CD4-positive, alpha-beta memory T cell (primary cell): ENCODE results near the gene FAM186B. TPM values are rescaled to one million over a fixed set of nuclear protein-coding genes. Genes with fewer than 3 reads are reported as not detected.

Experiments
- CTCF ChIA-PET: fragments of 350-600 bp; sonication (Branson Sonifier 250); formaldehyde crosslinking; loops from one replicate; lab custom pipeline; 2021; ENCODE audit warnings: inconsistent platforms; ENCODE audit not compliant: partially characterized antibody; lab: Charles Lee
- POLR2A ChIA-PET: fragments of 350-600 bp; sonication (Branson Sonifier 250); formaldehyde crosslinking; loops from one replicate; lab custom pipeline; 2021; ENCODE audit not compliant: partially characterized antibody; lab: Charles Lee
- DNase-seq, 5 donors: peaks; one replicate each; pipeline versions ENCODE4 v3.0.0 to v3.0.0-alpha.2; 2020 to 2022; ENCODE audit warnings: mixed read lengths in 1 of 5
- H3K27ac ChIP-seq: one replicate; pipeline ENCODE4 v1.7.0; 2013; ENCODE audit warnings: low read depth, low read length
- H3K27me3 ChIP-seq: 2 replicates; pipeline ENCODE4 v1.7.0; 2013; ENCODE audit warnings: mild to moderate bottlenecking, low read length, moderate library complexity; ENCODE audit not compliant: insufficient read depth
- H3K36me3 ChIP-seq: 2 replicates; pipeline ENCODE4 v1.7.0; 2013; ENCODE audit warnings: mild to moderate bottlenecking, low read length, moderate library complexity; ENCODE audit not compliant: insufficient read depth
- H3K4me1 ChIP-seq: 2 replicates; pipeline ENCODE4 v1.7.0; 2013; ENCODE audit warnings: mild to moderate bottlenecking, low read length, moderate library complexity; ENCODE audit not compliant: insufficient read depth
- H3K4me3 ChIP-seq, 2 donors: one replicate each; pipeline ENCODE4 v1.7.0; 2013; ENCODE audit warnings: low read length in 2 of 2, mild to moderate bottlenecking in 1 of 2
- H3K9me3 ChIP-seq, 2 donors: one replicate each; pipeline ENCODE4 v1.7.0; 2013; ENCODE audit warnings: low read length in 2 of 2, control low read depth in 1 of 2; ENCODE audit not compliant: control insufficient read depth in 1 of 2
- H3K27ac Mint-ChIP-seq, 7 donors: one replicate each; pipeline ENCODE4 v1.8.0; 2020 to 2021; ENCODE audit warnings: mixed read lengths in 7 of 7, mild to moderate bottlenecking in 6 of 7, inconsistent platforms in 3 of 7, moderate library complexity in 3 of 7
- H3K27me3 Mint-ChIP-seq, 2 donors: one replicate each; pipeline ENCODE4 v1.8.0; 2020 to 2021; ENCODE audit warnings: mixed read lengths in 2 of 2
- H3K36me3 Mint-ChIP-seq, 2 donors: one replicate each; pipeline ENCODE4 v1.8.0; 2020 to 2021; ENCODE audit warnings: mixed read lengths in 2 of 2, inconsistent platforms in 1 of 2, mild to moderate bottlenecking in 1 of 2
- H3K4me1 Mint-ChIP-seq, 4 donors: one replicate each; pipeline ENCODE4 v1.8.0; 2020 to 2021; ENCODE audit warnings: mixed read lengths in 4 of 4, mild to moderate bottlenecking in 1 of 4
- H3K4me3 Mint-ChIP-seq, 8 donors: one replicate each; pipeline ENCODE4 v1.8.0; 2020 to 2021; ENCODE audit warnings: mixed read lengths in 8 of 8, mild to moderate bottlenecking in 7 of 8, moderate library complexity in 6 of 8, inconsistent platforms in 3 of 8
- H3K9me3 Mint-ChIP-seq, 8 donors: one replicate each; pipeline ENCODE4 v1.8.0; 2020 to 2021; ENCODE audit warnings: mixed read lengths in 8 of 8, mild to moderate bottlenecking in 5 of 8, inconsistent platforms in 3 of 8, moderate library complexity in 1 of 8
- intact Hi-C: fragments of 100-400 bp; cut with micrococcal nuclease; formaldehyde crosslinking; loops from one replicate; pipeline ENCODE4 v1.15.1; 2023
- polyA plus RNA-seq, 2 donors: library from polyadenylated mRNA; unstranded; fragments of 300-500 nt; fragmentation: Illumina TruSeq; gene quantifications; one replicate each; pipeline ENCODE4 v1.2.3, GENCODE V29; 2021
- total RNA-seq, 2 experiments: library from RNA; stranded (reverse); gene quantifications; one replicate each; pipeline ENCODE4 v1.2.3, GENCODE V29; 2021

The FAM186B gene
- total and polyA plus RNA-seq, 4 experiments from 2014 or later = 0.12 to 0.22 (median 0.15) TPM; not detected in 1

GRCh38 chr12:49539406-49540228 lies 65.8 kb downstream of the FAM186B start:
- POLR2A ChIA-PET = interaction anchor here (0.7 to 2.8 kb wide), 5 partner anchors 13 to 177 kb away, joined by 3 to 19 read pairs (median 3); partner anchors contain the start of genes MCRS1 and PRPF40B
- H3K27me3 ChIP-seq = no peaks in the 10 kb centered on the region
- intact Hi-C loops = loop anchor here (1.0 to 2.0 kb wide), 2 partner anchors 84 to 303 kb away; partner anchors contain the start of genes BCDIN3D and PRPF40B
- peaks cover 8 to 40% (median 19%) of the 10 kb centered on the region in 4 donors for H3K4me1 Mint-ChIP-seq
- no peak for DNase-seq
- peaks cover 21% of the 10 kb centered on the region for H3K4me1 ChIP-seq
- peak overlapping the region; percentile 64 to 80 (median 76) for H3K4me3 Mint-ChIP-seq
- CTCF ChIA-PET = interaction anchor here (0.6 to 1.5 kb wide), 4 partner anchors 13 to 181 kb away, joined by 3 to 4 read pairs (median 3); no protein-coding TSS in a partner anchor
- H3K36me3 ChIP-seq = no peaks in the 10 kb centered on the region
- H3K27me3 Mint-ChIP-seq = peaks cover 0 to 5% of the 10 kb centered on the region in 2 donors
- H3K4me3 ChIP-seq = no peak overlapping the region
- peaks cover 0 to 1% of the 10 kb centered on the region in 2 donors for H3K36me3 Mint-ChIP-seq
- H3K9me3 Mint-ChIP-seq = no peaks in the 10 kb centered on the region
- no peaks in the 10 kb centered on the region for H3K9me3 ChIP-seq
- H3K27ac Mint-ChIP-seq = peak overlapping the region in 6 of 7 donors; percentile 32 to 70 (median 64)
- no peak overlapping the region for H3K27ac ChIP-seq

GRCh38 chr12:49538510-49539403 lies 66.7 kb downstream of the FAM186B start, which contains the start of gene KCNH3:
Gene KCNH3 (plus strand): TSS chr12:49539030. CDS start chr12:49539417, 387 bp downstream.
- DNase-seq = peak; percentile 86 to 95 (median 88)
- peak within 1 kb of the TSS in 6 of 7 donors; percentile 46 to 70 (median 66) for H3K27ac Mint-ChIP-seq
- peaks cover 8 to 38% (median 19%) of the 10 kb centered on the region in 4 donors for H3K4me1 Mint-ChIP-seq
- H3K4me3 Mint-ChIP-seq = peak within 1 kb of the TSS; percentile 73 to 85 (median 79)
- H3K9me3 Mint-ChIP-seq = no peaks in the 10 kb centered on the region
- intact Hi-C loops = loop anchor here (1.0 to 2.0 kb wide), 4 partner anchors 30 to 304 kb away; partner anchors contain the start of genes BCDIN3D, MCRS1 and PRPF40B
- Histone ChIP-seq H3K9me3 (no peaks in the 10 kb centered on the region), H3K27me3 (no peaks in the 10 kb centered on the region), H3K4me1 (peaks cover 21% of the 10 kb centered on the region), H3K36me3 (no peaks in the 10 kb centered on the region), H3K4me3 (peak within 1 kb of the TSS; percentile 62 to 69), H3K27ac (no peak within 1 kb of the TSS)
- peaks cover 0 to 5% of the 10 kb centered on the region in 2 donors for H3K27me3 Mint-ChIP-seq
- CTCF ChIA-PET = interaction anchor here (0.6 to 2.8 kb wide), 7 partner anchors 15 to 919 kb away, joined by 3 to 12 read pairs (median 3); no protein-coding TSS in a partner anchor
- H3K36me3 Mint-ChIP-seq = peaks cover 0 to 1% of the 10 kb centered on the region in 2 donors
- POLR2A ChIA-PET = interaction anchor here (0.7 to 2.8 kb wide), 5 partner anchors 12 to 84 kb away, joined by 3 to 19 read pairs (median 3); partner anchors contain the start of genes MCRS1 and PRPF40B

GRCh38 chr12:49537752-49538509 lies 67.5 kb downstream of the FAM186B start:
- H3K4me1 Mint-ChIP-seq = peaks cover 6 to 34% (median 19%) of the 10 kb centered on the region in 4 donors
- POLR2A ChIA-PET = interaction anchor here (0.5 to 2.8 kb wide), 6 partner anchors 13 to 203 kb away, joined by 3 to 19 read pairs (median 3); partner anchors contain the start of genes MCRS1, SPATS2 and TMBIM6
- peak overlapping the region; percentile 62 to 69 for H3K4me3 ChIP-seq
- H3K9me3 ChIP-seq = no peaks in the 10 kb centered on the region
- H3K4me1 ChIP-seq = peaks cover 21% of the 10 kb centered on the region
- H3K36me3 Mint-ChIP-seq = peaks cover 0 to 1% of the 10 kb centered on the region in 2 donors
- DNase-seq = peak in 3 of 5 donors; percentile 24 to 46 (median 36)
- CTCF ChIA-PET = interaction anchor here (0.6 to 2.8 kb wide), 5 partner anchors 16 to 919 kb away, joined by 3 to 12 read pairs (median 3); no protein-coding TSS in a partner anchor
- H3K27ac ChIP-seq = no peak overlapping the region
- intact Hi-C loops = loop anchor here (1.0 to 2.0 kb wide), 3 partner anchors 30 to 305 kb away; partner anchors contain the start of genes BCDIN3D and MCRS1
- no peaks in the 10 kb centered on the region for H3K27me3 ChIP-seq
- H3K4me3 Mint-ChIP-seq = peak overlapping the region; percentile 79 to 89 (median 84)
- H3K27ac Mint-ChIP-seq = peak overlapping the region in 6 of 7 donors; percentile 46 to 84 (median 67)
- H3K27me3 Mint-ChIP-seq = peaks cover 0 to 5% of the 10 kb centered on the region in 2 donors
- no peaks in the 10 kb centered on the region for H3K36me3 ChIP-seq
- H3K9me3 Mint-ChIP-seq = no peaks in the 10 kb centered on the region

Other genes starting within 250 kb of the FAM186B start
- 1 to 10 TPM; 4.9 to 7.8 TPM for gene SPATS2, start 238.2 kb downstream of the FAM186B start, total RNA-seq
- gene SPATS2, start 238.2 kb downstream of the FAM186B start, polyA plus RNA-seq = 1 to 10 TPM; 4.3 to 5.2 TPM
- gene KCNH3, start 66.6 kb downstream of the FAM186B start, total RNA-seq = 1 to 10 TPM; 1.3 to 2.4 TPM
- gene KCNH3, start 66.6 kb downstream of the FAM186B start, polyA plus RNA-seq = 1 to 10 TPM in 1 of 2 donors, under 1 TPM in 1; 0.97 to 1.5 TPM
- gene MCRS1, start 37.5 kb downstream of the FAM186B start, total RNA-seq = 10 to 100 TPM; 77.0 to 78.4 TPM
- gene MCRS1, start 37.5 kb downstream of the FAM186B start, polyA plus RNA-seq = 10 to 100 TPM; 58.0 to 59.6 TPM
- gene PRPF40B, start 17.9 kb upstream of the FAM186B start, total RNA-seq = 10 to 100 TPM; 15.1 to 15.9 TPM
- gene PRPF40B, start 17.9 kb upstream of the FAM186B start, polyA plus RNA-seq = 1 to 10 TPM in 1 of 2 donors, under 1 TPM in 1; 0.73 to 4.7 TPM
- 10 to 100 TPM; 27.9 to 28.1 TPM for gene FMNL3, start 101.8 kb upstream of the FAM186B start, total RNA-seq
- gene FMNL3, start 101.8 kb upstream of the FAM186B start, polyA plus RNA-seq = 1 to 10 TPM; 3.9 to 6.1 TPM
- gene TMBIM6, start 135.9 kb upstream of the FAM186B start, total RNA-seq = 100 to 1,000 TPM; 421 to 431 TPM
- 1,000 to 10,000 TPM in 1 of 2 donors, 100 to 1,000 TPM in 1; 878 to 2,112 TPM for gene TMBIM6, start 135.9 kb upstream of the FAM186B start, polyA plus RNA-seq
- 10 to 100 TPM; 10.4 to 11.2 TPM for gene NCKAP5L, start 222.8 kb upstream of the FAM186B start, total RNA-seq
- gene NCKAP5L, start 222.8 kb upstream of the FAM186B start, polyA plus RNA-seq = 1 to 10 TPM in 1 of 2 donors, under 1 TPM in 1; 0.20 to 3.5 TPM
- 10 to 100 TPM; 16.0 to 17.5 TPM for gene BCDIN3D, start 237.5 kb upstream of the FAM186B start, total RNA-seq
- 1 to 10 TPM; 5.3 to 7.7 TPM for gene BCDIN3D, start 237.5 kb upstream of the FAM186B start, polyA plus RNA-seq